HG03378 (cell line): ENCODE data around the gene PPP1R37.

ENCODE experiments used
- ATAC-seq: cut with Tn5 transposase; IDR thresholded peaks from one replicate; pipeline ENCODE4 v1.9.1; 2021; ENCODE audit warnings: mild to moderate bottlenecking, moderate library complexity; ENCODE audit not compliant: unreplicated experiment

PPP1R37 gene

DNA sequence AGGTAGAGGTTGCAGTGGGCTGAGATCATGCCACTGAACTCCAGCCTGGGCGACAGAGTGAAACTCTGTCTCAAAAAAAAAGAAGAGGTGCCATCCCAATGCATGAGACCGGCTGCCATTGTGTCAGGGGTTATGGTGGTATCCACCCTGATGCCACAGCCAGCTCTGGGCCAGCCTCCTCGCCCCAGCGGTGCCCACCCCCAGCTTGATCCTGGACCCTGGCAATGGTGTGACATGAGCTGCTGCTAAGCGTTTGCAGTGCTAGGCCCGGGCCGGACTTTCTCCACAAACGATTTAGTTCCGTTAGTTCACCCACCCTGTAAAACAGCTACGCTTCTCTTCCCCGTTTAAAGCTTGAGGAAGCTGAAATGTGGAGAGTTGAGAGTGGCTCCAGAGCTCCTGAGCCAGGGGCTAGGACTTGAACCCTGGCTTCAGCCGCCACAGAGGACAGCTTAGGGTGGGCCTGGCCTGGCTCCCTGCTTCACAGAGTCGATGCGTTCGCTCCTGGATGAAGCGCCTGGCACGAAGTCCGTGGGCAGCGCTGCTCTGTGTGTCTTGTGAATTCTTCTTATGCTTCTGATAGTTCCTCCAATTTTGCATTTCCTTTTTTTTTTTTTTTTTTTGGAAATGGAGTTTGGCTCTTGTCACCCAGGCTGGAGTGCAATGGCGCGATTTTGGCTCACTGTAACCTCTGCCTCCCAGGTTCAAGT is 42.4 kb downstream of the PPP1R37 start:
- ATAC-seq, result no peak

DNA sequence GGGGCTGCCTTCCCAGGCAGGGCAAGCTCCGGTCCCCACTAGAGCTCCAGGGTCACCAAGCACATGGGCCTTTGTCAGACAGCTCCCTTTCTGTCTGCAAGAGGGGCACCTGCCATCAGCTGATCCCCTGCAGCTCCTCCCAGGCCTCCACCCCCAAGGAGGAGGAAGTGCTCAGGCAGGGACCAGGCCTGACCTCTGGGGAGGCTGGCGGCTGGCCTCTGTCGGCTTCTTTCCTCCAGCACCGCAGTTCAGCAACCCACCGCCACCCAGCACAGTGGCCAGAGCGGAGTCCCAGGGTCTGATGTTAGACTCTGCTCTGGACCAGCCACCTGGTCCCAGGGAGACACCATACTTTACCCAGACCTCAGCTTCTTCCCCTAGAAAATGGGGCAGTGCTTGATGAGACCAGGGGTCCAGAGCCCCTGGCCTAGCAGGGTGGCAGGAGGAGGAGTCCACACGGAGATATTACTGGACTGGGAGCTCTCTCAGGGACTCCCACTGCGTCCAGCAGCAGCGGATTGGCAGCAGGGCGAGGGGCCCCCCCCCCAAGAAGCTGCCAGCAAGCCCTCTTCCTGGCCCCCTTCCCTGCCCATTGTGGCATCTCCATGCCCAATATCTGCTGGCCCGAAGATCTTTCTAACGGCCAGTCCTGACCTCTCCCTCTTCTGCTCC is 43.7 kb downstream of the PPP1R37 start:
- ATAC-seq, result no peak

DNA sequence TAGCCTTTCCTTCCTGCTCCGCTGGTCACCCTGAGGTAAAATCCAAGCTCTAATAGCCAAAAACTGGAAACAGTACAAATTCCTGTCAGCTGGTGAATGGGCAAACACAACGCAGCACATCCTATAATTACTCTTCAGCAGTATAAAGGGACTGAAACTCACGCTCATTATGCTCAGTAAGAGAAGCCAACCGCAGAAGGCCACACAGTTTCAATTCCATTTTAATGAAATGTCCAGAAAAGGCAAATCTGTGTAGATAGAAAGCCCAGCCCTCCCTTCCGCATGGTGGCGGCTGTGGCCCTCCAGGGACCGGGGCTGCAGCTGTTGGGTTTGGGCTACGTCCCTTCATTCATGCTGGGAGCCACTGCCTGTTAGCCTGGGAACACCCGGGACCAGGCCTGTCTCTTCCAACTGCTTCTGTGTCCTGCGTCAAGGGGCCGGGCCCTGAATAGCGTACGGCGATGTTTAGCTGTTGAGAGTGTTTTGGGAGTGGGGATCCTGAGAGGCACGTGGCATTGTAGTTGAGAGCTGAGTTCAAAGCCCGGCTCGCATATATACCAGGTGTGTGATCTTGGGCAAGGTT is 44.3 kb downstream of the PPP1R37 start:
- ATAC-seq, result peak; percentile 71

DNA sequence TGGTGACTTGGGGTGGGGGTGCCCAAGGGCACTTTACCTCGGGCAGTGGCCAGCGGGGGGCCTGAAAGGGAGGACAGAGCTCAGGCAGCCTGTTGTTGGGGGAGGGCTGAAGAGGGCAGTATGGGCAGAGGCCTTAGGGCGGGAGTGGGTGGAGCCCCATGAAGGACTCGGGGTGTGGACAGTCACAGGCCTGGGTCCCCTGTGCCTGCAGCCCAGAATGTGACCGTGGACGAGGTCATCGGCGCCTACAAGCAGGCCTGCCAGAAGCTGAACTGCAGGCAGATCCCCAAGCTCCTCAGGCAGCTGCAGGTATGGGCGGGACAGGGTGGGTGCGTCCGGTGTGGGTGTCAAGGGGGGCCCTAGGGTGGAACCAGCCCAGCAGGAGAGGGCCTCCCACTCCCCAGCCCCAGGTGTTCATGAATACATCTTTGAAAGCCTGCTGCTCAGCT is 45.3 kb downstream of the PPP1R37 start:
- ATAC-seq, result no peak

DNA sequence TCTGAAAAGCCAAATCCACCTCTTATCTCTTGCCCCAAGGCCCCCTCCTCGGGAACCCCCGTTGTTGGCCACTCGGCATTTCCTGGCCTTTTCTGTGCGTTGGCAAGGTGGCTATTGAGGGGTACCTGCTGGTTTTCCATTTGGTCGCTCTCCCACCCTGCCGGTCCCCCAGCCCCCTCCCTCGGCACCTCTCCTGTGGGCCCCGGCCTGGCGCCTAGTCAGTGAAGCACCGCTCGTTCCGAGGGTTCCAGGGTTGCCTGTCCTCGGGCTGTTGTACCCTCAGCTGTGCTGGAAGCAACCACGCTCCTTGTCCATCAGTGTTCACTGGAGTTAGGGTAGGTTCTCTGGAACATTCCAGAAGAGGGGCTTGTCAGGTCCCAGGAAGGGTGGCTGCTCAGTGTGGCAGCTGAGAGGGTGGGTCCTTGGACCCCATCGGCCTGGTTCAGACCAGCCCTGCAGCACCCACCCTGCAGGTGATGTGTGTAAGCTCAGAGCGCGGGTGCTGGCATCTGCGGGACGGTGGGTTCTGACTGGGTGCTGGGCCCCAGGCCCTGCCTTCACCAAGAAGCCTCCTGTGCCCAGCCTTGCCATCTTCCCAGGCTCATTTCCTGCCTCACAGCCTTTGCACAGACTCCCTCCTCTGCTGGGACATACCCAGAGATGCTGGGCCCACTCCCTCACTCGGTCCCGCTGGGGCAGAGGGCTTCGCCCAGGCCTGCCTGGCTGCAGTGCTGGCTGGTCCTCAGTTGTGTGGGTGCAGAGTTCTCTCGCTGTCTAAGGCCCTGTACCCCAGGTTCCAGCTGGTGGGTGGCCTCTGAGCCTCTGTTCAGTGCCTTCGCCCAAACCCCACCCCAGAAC is 46.5 kb downstream of the PPP1R37 start:
- ATAC-seq, result no peak

DNA sequence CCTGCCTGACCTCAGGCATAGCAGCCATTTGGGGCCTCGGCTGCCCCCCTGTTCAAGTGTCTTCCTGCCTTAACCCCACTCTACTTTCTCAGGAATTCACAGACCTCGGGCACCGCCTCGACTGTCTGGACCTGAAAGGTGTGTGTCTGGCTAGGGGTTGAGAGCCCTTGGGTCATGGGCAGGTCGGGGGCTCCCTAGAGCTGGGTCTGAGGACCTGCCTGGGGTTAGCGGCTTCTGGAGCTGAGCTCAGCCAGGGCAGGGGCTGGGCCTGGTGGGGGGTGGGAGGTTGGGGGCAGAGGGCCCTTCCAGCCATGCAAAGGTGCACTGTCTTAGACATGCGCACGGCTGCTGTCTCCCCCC is 47.1 kb downstream of the PPP1R37 start:
- no peak for ATAC-seq

DNA sequence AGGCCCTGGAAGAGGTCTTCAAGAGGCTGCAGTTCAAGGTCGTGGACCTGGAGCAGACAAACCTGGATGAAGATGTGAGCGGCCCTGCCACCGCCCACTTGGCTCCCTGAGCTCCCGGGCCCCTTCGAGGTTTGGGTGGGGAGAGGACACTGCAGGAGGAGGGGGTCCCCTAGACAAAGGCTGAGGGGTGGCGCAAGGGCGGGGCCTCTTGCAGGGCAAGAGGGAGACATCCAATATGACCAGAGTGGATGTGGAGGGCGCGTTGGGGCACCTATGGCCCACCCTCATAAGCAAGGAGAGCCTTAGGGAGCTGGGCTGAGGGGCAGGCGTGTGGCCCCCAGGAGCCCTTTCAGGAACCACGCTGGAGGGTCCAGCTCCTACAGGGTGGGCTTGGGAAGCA is 47.6 kb downstream of the PPP1R37 start:
- no peak for ATAC-seq

DNA sequence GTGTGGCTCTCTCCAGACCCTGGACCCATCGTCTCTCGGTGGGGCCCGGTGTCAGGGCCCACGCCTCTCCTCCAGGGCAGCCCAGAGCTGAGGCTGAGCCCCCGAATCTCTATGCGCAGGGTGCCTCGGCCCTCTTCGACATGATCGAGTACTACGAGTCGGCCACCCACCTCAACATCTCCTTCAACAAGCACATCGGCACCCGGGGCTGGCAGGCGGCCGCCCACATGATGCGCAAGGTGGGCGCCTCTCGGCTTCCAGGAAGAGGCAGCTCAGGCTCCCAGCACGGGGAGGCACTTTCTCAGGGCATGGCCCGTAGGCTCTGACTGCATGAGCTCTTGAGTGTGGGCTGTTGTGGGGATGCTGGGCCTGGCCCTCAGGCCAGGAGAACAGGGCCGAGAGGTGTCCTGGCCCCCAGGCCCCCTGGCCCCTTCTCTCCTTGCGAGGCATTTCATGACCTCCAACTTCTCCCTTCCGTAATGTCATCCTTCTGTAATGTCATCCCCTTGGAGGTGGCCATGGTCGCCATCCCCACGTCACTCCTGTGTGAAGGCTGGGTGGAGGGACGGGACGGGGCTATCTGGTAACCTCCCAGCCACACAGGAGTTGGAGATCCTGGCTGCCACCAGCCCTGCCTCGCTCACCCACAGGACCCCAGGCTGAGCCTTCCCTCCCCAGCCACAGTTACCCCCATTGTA is 48.4 kb downstream of the PPP1R37 start:
- no peak for ATAC-seq

DNA sequence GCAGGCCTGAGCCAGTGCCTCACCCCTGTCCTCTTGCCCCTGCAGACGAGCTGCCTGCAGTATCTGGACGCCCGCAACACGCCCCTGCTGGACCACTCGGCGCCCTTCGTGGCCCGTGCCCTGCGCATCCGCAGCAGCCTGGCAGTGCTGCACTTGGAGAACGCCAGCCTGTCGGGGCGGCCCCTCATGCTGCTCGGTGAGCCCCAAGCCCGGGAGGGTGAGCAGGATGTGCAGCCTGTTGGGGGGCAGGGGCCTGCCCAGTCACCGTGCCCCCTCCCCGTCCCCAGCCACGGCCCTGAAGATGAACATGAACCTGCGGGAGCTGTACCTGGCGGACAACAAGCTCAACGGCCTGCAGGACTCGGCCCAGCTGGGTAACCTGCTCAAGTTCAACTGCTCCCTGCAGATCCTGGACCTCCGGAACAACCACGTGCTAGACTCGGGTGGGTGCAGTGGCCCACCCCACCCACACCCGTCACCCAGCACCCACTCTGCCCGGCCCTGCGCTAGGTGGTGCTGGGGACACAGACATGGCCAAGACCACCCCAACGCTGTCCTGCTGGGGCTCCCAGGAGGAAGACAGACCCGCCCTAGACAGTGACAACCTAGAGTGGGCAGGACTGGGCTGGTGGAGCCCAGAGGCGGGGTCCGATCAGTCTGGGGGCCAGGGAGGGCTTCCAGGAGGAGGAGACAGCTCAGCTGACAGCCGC is 49.2 kb downstream of the PPP1R37 start:
- no peak for ATAC-seq

DNA sequence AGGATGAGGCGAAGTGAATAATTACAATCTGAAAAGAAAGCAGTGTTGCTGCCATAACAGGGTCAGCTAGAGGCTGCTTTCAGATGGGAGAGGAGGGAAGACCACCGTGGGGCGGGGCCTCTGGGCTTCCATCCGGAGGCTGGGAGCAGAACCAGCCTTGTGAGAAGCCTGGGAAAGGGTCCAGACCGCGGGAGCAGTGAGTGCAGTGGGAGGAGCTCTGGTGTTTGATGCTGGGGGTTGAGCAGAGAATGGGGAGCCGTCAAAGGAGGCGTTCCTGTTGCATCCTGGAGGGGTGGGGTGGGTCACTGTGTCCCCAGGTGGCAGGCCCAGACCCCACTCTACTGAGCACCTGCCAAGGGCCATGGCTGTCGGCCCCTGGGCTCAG is 49.7 kb downstream of the PPP1R37 start:
- ATAC-seq, result no peak

DNA sequence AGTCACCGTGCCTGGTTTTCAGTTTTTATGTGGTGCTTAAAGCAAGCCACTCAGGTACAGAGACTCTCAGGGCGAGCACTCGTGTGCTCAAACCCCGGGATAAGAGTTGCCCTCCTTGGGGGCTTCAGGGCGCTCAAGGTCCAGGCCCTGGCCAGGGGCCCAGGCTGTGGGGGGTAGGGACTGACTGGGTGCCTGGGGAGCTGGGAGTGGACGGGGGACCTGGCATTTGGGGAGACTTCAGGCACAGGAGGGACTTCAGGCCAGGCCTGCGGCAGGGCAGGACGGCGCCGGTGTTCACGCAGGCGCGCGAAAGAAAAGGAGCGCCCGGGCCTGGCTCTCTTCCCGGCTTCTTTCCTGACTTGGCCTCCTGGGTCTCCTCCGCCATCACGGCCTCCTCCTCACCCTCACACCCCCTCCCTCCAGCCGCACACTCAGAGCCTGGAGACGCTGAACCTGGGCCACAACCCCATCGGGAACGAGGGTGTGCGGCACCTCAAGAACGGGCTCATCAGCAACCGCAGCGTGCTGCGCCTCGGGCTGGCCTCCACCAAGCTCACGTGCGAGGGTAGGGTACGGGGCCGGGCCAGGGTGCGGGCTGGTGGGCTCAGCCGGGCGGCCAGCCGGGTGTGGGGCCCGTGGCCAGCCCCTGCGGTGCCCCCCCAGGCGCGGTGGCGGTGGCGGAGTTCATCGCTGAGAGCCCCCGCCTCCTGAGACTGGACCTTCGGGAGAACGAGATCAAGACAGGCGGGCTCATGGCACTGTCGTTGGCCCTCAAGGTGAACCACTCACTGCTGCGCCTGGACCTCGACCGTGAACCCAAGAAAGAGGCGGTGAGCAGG is 51.7 kb downstream of the PPP1R37 start:
- no peak for ATAC-seq

DNA sequence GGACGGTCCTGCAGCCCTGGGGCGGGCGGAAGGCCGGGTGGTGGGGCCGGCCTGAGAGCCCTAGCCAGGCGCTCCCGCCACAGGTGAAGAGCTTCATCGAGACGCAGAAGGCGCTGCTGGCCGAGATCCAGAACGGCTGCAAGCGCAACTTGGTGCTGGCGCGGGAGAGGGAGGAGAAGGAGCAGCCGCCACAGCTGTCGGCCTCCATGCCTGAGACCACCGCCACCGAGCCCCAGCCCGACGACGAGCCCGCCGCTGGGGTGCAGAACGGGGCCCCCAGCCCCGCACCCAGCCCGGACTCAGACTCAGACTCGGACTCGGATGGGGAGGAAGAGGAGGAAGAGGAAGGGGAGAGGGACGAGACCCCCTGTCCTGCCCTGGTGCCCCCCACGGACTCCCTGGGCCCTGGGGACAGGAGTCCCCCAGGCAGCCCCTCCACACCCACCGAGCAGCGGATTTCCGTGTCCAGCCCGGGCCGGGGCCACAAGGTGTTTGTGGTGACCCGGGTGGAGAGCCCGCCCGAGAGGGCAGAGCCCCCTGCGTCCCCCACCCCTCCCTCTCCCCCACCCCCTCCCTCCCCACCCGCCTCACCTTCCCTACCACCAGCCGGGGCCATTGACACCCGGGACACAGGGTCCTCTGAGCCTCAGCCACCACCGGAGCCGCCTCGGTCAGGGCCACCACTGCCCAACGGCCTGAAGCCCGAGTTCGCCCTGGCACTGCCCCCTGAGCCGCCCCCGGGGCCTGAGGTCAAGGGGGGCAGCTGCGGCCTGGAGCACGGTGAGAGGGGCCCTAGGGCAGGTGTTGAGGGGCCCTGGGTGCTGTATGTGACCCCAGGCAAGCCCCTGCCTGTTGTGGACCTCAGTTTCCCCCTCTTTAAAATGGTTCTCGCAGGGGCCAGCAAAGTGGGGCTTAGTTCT is 52.6 kb downstream of the PPP1R37 start:
- no peak for ATAC-seq

DNA sequence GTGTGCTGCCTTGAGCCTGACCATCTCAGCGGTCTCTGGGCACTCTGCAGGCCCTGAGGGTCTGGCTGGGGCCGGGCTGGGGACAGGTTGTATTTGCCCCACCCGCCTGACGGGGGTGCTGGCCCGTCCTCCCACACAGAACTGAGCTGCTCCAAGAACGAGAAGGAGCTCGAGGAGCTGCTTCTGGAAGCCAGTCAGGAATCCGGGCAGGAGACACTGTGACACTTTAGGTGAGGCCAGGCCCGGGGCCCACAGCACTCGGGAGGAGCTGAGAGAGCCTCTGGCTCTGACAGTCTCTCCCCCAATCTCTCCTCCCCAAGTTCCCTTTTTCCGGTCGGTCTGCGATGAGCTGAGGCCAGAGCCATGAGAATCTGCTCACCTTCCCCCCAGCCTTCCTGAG is 53.3 kb downstream of the PPP1R37 start:
- ATAC-seq, result no peak

DNA sequence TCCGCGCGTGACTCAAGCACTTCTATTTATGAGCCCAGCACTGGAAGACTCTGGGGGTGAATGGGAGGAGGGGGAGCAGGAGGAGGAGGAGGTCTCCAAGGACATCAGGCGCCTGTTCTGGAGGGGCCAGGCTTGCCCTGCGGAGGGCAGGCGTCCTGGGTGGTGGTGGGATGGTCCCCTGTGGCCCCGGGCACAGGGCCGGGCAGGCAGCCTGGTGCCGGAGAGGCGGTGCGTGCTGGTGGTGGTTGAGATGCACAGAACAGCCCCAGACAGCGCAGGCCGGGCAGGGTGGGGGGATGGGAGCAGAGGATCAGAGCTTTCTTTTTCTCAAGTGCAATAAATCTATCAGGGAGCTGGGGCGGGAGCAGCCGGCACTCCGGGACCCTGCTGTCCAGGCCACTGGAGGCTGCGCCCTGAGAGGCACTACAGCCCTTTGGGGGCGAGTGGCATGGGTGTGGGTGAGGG is 53.8 kb downstream of the PPP1R37 start:
- ATAC-seq, result no peak

DNA sequence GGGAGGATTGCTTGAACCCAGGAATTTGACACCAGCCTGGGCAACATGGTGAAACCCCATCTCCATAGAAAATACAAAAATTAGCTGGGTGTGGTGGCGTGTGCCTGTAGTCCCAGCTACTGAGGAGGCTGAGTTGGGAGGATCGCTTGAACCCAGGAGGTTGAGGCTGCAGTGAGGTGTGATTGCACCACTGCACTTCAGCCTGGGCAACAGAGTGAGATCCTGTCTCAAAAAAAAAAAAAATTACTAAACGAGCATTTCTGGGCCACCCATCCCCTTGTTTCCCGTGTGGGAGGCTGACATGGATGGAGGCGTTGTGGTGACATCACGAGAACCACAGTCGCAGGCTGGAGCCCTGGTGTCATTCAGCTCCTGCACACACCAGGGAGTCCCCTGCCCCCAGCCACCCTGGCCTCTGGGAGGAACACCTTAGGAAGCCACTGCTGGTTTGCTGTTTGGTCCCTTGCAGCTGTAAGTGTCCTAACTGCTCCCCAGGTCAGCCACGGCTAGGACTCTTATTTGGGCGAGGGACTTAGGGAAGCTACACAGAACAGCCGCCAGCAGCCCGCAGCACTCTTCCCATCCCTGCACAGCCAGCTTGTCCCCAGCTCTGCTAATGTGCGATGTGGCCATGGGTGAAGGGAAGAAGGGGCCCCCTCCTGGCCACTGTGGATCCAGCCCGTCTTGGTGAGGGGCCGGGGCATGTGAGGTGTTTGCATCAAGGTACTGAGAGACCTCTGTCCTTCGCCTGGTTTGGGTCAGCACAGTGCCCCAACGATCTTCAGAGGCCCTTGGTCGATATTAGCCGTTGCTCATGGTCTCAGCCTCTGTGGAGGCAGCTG is 55.1 kb downstream of the PPP1R37 start:
- no peak for ATAC-seq

DNA sequence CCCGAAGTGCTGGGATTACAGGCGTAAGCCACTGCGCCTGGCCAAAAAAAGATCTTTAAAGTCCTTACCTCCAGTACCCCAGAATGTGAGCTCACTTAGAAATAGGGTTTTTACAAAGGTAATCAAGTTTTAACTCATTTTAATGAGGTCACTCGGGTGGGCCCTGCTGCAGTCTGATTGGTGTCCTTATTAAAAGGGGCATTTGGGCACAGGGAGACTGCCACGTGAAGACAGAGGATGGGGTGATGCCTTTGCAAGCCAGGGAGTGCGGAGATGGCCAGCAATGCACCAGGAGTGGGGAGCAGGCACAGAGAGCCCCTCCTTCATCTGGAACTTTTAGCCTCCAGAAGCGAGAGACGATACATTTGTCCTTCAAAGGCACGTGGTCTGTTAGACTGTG is 56.1 kb downstream of the PPP1R37 start:
- ATAC-seq, result no peak

DNA sequence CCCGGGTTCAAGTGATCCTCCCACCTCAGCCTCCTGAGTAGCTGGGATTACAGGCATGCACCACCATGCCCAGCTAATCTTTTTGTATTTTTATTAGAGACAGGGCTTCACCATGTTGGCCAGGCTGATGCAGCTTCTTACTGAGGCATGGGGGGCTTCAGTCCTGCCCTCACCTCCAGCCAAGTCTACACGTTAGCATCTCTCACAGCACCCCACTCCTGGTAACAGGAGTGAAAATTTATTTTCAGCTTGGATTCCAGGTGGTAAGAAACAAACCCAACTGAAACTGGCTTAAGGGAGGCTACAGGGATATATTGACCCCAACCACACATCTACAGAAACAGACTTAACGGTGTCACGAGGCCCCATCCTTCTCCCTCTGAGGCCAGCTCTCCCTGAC is 57.2 kb downstream of the PPP1R37 start:
- no peak for ATAC-seq
